SK-N-MC (cell line): ENCODE data around the gene CCDC57.
A peak's percentile ranks its signal among the peaks of the same experiment; 100 is the strongest.

Source experiments
- DNase-seq: peaks from one replicate; pipeline ENCODE4 v3.0.0-alpha.2; 2011; ENCODE audit warnings: low read depth, low spot score
- H3K27ac ChIP-seq: fragments of 200-600 bp; sonication (generic); 2 replicates; pipeline ENCODE4 v1.5.1; 2016; ENCODE audit warnings: mixed run types
- H3K36me3 ChIP-seq: fragments of 200-600 bp; sonication (generic); 2 replicates; pipeline ENCODE4 v1.6.1; 2017; ENCODE audit warnings: antibody characterized with exemption, low read length, mixed read lengths; ENCODE audit not compliant: insufficient read depth
- H3K4me3 ChIP-seq: fragments of 200-600 bp; sonication (generic); 2 replicates; pipeline ENCODE4 v1.5.1; 2016
- H3K9ac ChIP-seq: fragments of 200-600 bp; sonication (generic); 2 replicates; pipeline ENCODE4 v1.8.0; 2017; ENCODE audit warnings: mixed run types, mixed read lengths; ENCODE audit not compliant: insufficient read length
- H3K9me3 ChIP-seq: fragments of 200-600 bp; sonication (generic); 2 replicates; pipeline ENCODE4 v1.6.1; 2017; ENCODE audit warnings: low read depth, mild to moderate bottlenecking, antibody characterized with exemption, low read length, moderate library complexity, mixed read lengths
- EZH2 ChIP-seq: fragments of 200-600 bp; sonication (generic); IDR thresholded peaks from one replicate; pipeline ENCODE4 v1.6.1; 2017; ENCODE audit warnings: antibody characterized with exemption
- FOXP2 ChIP-seq: optimal IDR thresholded peaks from 2 replicates; pipeline ENCODE3; 2011; ENCODE audit warnings: mild to moderate bottlenecking, moderate library complexity; ENCODE audit not compliant: insufficient read depth; ENCODE audit errors: extremely low read length, control extremely low read depth
- POLR2AphosphoS5 ChIP-seq: IDR thresholded peaks from 2 replicates; pipeline ENCODE4 v1.6.1; 2012; ENCODE audit warnings: mild to moderate bottlenecking, low read depth, low read length, borderline replicate concordance

Gene CCDC57

GRCh38 chr17:82253179-82253544, 40.5 kb upstream of the CCDC57 start:
- no peaks in the 10 kb centered on the region for H3K9me3 ChIP-seq
- TF ChIP-seq POLR2AphosphoS5 (no peak), FOXP2 (no peak), EZH2 (no peak)
- no peak for DNase-seq
- H3K27ac ChIP-seq: no peak overlapping the region
- peaks cover 85% of the 10 kb centered on the region for H3K36me3 ChIP-seq
- H3K4me3 ChIP-seq: no peak overlapping the region
- H3K9ac ChIP-seq: no peak overlapping the region

GRCh38 chr17:82252511-82253178, 40.0 kb upstream of the CCDC57 start:
- no peak for DNase-seq
- H3K9me3 ChIP-seq: no peaks in the 10 kb centered on the region
- H3K27ac ChIP-seq: no peak overlapping the region
- peaks cover 87% of the 10 kb centered on the region for H3K36me3 ChIP-seq
- no peak overlapping the region for H3K9ac ChIP-seq
- no peak for TF ChIP-seq FOXP2
- no peak for TF ChIP-seq EZH2
- TF ChIP-seq POLR2AphosphoS5: no peak
- H3K4me3 ChIP-seq: no peak overlapping the region

GRCh38 chr17:82250868-82251500, 38.3 kb upstream of the CCDC57 start:
- Histone ChIP-seq H3K9me3 (no peaks in the 10 kb centered on the region), H3K27ac (peak overlapping the region; percentile 42; the same call in 1 of the 2 replicates), H3K9ac (no peak overlapping the region), H3K4me3 (no peak overlapping the region), H3K36me3 (peaks cover 87% of the 10 kb centered on the region)
- 0 out of 2 replicates have a peak, but pooled peaks have one; percentile 15 for TF ChIP-seq POLR2AphosphoS5
- TF ChIP-seq EZH2: no peak
- no peak for DNase-seq

DNA sequence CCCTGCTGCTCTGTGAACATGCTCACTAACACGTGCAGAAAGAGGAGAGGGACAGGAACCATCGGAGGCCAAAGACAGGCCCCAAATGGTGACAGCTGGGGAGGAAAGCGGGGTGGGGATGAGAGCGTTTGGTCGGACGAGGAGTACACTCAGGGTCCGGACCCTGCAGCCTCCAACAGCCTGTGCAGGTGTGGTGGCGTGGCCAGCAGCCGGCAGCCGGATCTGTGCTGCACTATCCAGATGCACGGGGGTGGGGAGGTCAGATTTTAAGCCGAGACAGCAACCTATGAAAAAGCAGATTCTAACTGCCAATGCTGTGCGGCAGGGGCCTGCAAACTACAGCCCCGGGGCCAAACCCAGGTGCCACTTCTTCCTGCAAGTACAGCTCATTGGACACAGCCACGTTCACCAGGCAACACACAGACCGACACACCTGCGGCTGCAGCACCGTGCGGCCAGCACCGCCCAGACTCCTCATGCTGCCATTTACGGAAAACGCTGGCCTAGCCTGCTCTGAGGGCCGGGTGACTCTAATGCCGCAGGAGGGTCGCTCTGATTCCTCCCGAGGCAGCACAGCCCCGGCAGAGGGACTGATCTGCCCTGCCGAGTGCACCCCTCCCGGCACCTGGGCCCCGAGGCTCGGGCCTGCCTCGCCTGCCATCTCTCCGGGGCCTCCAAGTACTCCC, 37.4 kb upstream of the CCDC57 start:
- H3K36me3 ChIP-seq: peaks cover 87% of the 10 kb centered on the region
- no peak for TF ChIP-seq EZH2
- no peak for TF ChIP-seq FOXP2
- TF ChIP-seq POLR2AphosphoS5: no peak
- DNase-seq: no peak
- no peak overlapping the region for H3K27ac ChIP-seq
- no peaks in the 10 kb centered on the region for H3K9me3 ChIP-seq
- no peak overlapping the region for H3K4me3 ChIP-seq
- H3K9ac ChIP-seq: no peak overlapping the region

DNA sequence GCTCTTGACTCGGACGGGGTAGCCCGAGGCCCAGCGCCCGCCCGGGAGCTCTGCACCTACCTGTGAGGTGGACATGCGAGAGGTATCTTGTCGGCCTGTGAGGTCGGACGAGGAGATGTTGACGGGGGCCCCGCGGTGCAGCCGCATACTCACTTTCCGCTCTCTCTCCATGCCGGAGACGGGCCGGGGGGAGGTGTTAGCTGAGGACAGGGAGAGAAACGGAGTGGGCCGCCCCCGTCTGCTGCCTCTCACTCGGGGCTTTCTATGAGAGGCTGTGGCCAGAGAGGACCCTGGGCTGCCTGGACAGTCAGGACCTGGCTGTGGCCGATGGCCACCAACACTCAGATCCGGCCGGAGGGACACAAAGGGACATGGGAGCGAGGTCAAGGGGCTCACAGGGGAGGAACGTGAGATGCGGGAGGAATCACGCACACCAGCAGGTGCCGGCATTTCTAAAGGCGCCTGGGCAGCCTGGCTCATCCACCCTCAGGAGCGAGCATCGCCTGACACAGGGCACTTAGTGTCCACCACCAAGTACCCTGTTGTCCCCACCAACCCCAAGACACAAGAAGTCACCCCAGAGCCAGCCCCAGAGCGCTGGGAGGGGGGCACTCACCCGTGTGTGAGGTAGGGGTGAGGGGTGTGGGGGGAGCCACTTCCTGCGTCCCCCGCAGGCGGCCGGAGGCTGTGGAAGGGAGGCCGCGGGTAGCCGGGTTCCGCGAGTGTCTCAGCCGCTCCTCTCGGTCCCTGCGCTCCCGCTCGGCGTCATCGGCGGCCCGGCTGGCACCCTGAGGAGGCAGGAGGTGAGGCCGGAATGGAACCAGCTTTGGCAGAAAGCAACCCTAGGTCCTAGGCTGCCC, 36.4 kb upstream of the CCDC57 start:
- H3K9me3 ChIP-seq: no peaks in the 10 kb centered on the region
- H3K4me3 ChIP-seq: no peak overlapping the region
- no peak for DNase-seq
- peaks cover 96% of the 10 kb centered on the region for H3K36me3 ChIP-seq
- TF ChIP-seq FOXP2: no peak
- no peak for TF ChIP-seq POLR2AphosphoS5
- TF ChIP-seq EZH2: no peak
- no peak overlapping the region for H3K9ac ChIP-seq
- H3K27ac ChIP-seq: peak overlapping the region; percentile 88

GRCh38 chr17:82247856-82248671, 35.4 kb upstream of the CCDC57 start:
- Histone ChIP-seq H3K9ac (peak overlapping the region; percentile 35), H3K36me3 (peaks cover 100% of the 10 kb centered on the region), H3K4me3 (peak overlapping the region; percentile 12), H3K27ac (peak overlapping the region; percentile 88), H3K9me3 (no peaks in the 10 kb centered on the region)
- no peak for DNase-seq
- no peak for TF ChIP-seq EZH2
- no peak for TF ChIP-seq FOXP2
- no peak for TF ChIP-seq POLR2AphosphoS5

GRCh38 chr17:82247182-82247823, 34.7 kb upstream of the CCDC57 start:
- Histone ChIP-seq H3K27ac (peak overlapping the region; percentile 88), H3K9ac (peak overlapping the region; percentile 55), H3K9me3 (no peaks in the 10 kb centered on the region), H3K4me3 (peak overlapping the region; percentile 12), H3K36me3 (peaks cover 99% of the 10 kb centered on the region)
- no peak for DNase-seq
- no peak for TF ChIP-seq EZH2
- no peak for TF ChIP-seq POLR2AphosphoS5
